Endothelial cell (in vitro differentiated cells): ENCODE results near the gene CLMN. TPM values are rescaled to one million over a fixed set of nuclear protein-coding genes. Genes with fewer than 3 reads are reported as not detected.

Experiments
- DNase-seq: peaks from one replicate; pipeline ENCODE4 v3.0.0; 2021; ENCODE audit warnings: low spot score
- H3K27ac Mint-ChIP-seq: one replicate; pipeline ENCODE4 v1.8.0; 2021; ENCODE audit warnings: mixed read lengths, inconsistent platforms; ENCODE audit not compliant: unreplicated experiment
- H3K27me3 Mint-ChIP-seq: one replicate; pipeline ENCODE4 v1.8.0; 2021; ENCODE audit warnings: mild to moderate bottlenecking, moderate library complexity, mixed read lengths, inconsistent platforms; ENCODE audit not compliant: unreplicated experiment
- H3K36me3 Mint-ChIP-seq: one replicate; pipeline ENCODE4 v1.8.0; 2021; ENCODE audit warnings: mild to moderate bottlenecking, low read depth, mixed read lengths, inconsistent platforms; ENCODE audit not compliant: unreplicated experiment
- H3K4me1 Mint-ChIP-seq: one replicate; pipeline ENCODE4 v1.8.0; 2021; ENCODE audit warnings: mild to moderate bottlenecking, mixed read lengths, inconsistent platforms; ENCODE audit not compliant: unreplicated experiment
- H3K4me3 Mint-ChIP-seq: one replicate; pipeline ENCODE4 v1.8.0; 2021; ENCODE audit warnings: mild to moderate bottlenecking, mixed read lengths, inconsistent platforms; ENCODE audit not compliant: unreplicated experiment
- H3K9me3 Mint-ChIP-seq: one replicate; pipeline ENCODE4 v1.8.0; 2021; ENCODE audit warnings: mixed read lengths, inconsistent platforms; ENCODE audit not compliant: unreplicated experiment
- CTCF ChIP-seq: fragments of 200-600 bp; sonication (generic); IDR thresholded peaks from one replicate; pipeline ENCODE4 v1.5.0; 2021; ENCODE audit warnings: antibody characterized with exemption; ENCODE audit not compliant: unreplicated experiment
- total RNA-seq: library from RNA; stranded (reverse); fragmentation: NEBNext Ultra II Directional; extraction: Animal tissue kit (Norgen Biotek cat#: 25700); gene quantifications from one replicate; pipeline ENCODE4 v1.2.1, GENCODE V29; 2021; ENCODE audit not compliant: unreplicated experiment

Gene CLMN
- total RNA-seq, 1 donor from 2014 or later: 0.46 TPM

GRCh38 chr14:95267306-95267705 lies 52.4 kb downstream of the CLMN start:
- Mint-ChIP-seq H3K4me3 (no peak overlapping the region), H3K27ac (no peak overlapping the region), H3K9me3 (no peaks in the 10 kb centered on the region), H3K36me3 (no peaks in the 10 kb centered on the region), H3K27me3 (no peaks in the 10 kb centered on the region), H3K4me1 (peaks cover 9% of the 10 kb centered on the region)
- no peak for TF ChIP-seq CTCF
- DNase-seq: no peak

DNA sequence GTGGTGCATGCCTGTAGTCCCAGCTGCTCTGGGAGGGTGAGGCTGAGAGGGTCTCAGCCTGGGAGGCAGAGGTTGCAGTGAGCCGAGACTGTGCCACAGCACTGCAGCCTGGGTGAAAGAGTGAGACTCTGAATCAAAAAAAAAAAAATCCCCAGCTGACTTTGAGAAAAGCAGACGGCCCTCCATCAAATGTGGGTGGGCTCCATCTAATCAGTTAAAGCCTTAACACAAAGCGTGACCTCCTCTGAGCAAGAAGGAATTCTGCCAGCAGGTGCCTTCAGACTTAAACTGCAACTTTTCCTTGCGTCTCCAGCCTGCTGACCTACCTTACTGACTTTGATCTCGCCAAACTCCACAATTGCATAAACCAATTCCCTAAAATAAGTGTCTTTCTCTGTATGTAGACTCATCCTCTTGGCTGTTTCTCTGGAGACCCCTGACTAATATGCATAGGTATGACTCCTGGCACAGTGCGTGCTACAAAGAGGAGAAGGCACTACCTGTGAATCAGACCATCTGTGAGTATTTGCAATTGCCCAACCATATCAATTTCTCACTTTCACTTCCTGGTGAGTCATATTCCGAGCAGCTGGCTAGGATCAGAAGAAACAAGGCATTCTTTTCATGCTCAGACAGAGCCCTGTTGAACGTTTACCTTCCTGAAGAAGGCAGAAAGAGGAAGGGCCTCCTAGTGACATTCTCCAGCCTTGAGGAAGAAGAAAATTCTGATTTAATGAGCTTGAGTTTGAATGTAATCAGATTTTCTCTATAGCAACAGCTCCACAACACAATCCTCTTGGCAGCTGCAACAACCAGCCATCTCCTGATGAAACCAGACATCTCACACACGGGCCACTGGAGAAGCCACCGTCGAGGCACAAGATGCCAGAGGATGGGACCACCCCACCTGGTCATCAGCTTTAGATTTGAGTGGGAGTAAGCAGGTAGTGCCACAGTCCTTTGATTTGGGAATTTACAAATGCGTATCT lies 54.3 kb downstream of the CLMN start:
- Mint-ChIP-seq H3K4me3 (no peak overlapping the region), H3K27me3 (no peaks in the 10 kb centered on the region)
- no peak for DNase-seq

GRCh38 chr14:95264271-95264973 lies 55.3 kb downstream of the CLMN start:
- Mint-ChIP-seq H3K27me3 (no peaks in the 10 kb centered on the region), H3K36me3 (no peaks in the 10 kb centered on the region), H3K4me3 (no peak overlapping the region), H3K27ac (no peak overlapping the region), H3K9me3 (no peaks in the 10 kb centered on the region), H3K4me1 (peaks cover 12% of the 10 kb centered on the region)
- no peak for TF ChIP-seq CTCF
- DNase-seq: no peak

More for the DNA sequence above, 54.3 kb downstream of the CLMN start:
- Mint-ChIP-seq H3K9me3 (no peaks in the 10 kb centered on the region), H3K36me3 (no peaks in the 10 kb centered on the region), H3K4me1 (peaks cover 11% of the 10 kb centered on the region), H3K27ac (peak overlapping the region; percentile 32)
- no peak for TF ChIP-seq CTCF

DNA sequence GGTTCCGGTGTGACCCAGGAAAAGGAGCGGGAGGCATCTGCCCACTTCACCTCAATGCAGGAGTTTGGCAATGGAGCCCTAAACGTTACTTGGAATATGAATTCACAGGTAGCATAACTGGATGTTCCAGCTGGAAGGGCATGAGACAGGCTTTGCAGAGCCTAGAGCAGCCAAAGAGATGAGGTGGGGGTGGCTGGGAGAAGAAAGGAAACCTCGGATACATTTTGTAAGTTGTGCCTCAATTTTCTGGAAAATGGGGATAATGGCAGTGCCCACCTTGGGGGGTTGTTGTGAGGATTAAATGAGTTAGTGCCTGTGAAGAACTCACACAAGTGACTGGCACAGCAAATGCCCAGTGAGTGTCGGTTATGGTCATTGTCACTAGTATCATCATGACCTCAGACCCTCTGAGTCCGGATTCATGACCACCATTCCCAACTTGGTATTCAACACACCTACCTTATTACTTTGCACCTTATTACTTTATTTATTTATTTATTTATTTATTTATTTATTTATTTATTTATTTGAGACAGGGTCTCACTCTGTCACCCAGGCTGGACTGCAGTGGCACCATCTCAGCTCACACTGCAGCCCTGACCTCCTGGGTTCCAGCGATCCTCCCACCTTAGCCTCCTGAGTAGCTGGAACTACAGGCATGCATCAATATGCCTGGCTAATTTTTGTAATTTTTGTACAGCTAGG lies 56.0 kb downstream of the CLMN start:
- H3K4me1 Mint-ChIP-seq: peaks cover 12% of the 10 kb centered on the region
- no peak overlapping the region for H3K27ac Mint-ChIP-seq
- no peak for TF ChIP-seq CTCF
- no peak for DNase-seq
- no peaks in the 10 kb centered on the region for H3K9me3 Mint-ChIP-seq
- H3K27me3 Mint-ChIP-seq: no peaks in the 10 kb centered on the region
- no peak overlapping the region for H3K4me3 Mint-ChIP-seq
- H3K36me3 Mint-ChIP-seq: no peaks in the 10 kb centered on the region
